Sigmoid colon (tissue), 7 donors: ENCODE data around the gene SIK3. TPM values are rescaled to one million over a fixed set of nuclear protein-coding genes. Genes with fewer than 3 reads are reported as not detected.

Source experiments
- DNase-seq: peaks from one replicate; pipeline ENCODE4 v3.0.0-alpha.2; 2019
- H3K27ac ChIP-seq, 4 donors: fragments of 200-600 bp; sonication (generic); one replicate each; pipeline ENCODE4 v1.5.1; 2016 to 2019; ENCODE audit warnings: mild to moderate bottlenecking in 1 of 4
- H3K27me3 ChIP-seq, 3 donors: fragments of 200-600 bp; sonication (generic); one replicate each; pipeline ENCODE4 v1.5.1; 2019; ENCODE audit warnings: mild to moderate bottlenecking in 1 of 3
- H3K36me3 ChIP-seq, 4 donors: fragments of 200-600 bp; sonication (generic); one replicate each; pipeline ENCODE4 v1.5.1; 2016 to 2019
- H3K4me1 ChIP-seq, 4 donors: fragments of 200-600 bp; sonication (generic); one replicate each; pipeline ENCODE4 v1.5.1; 2017 to 2019
- H3K4me3 ChIP-seq, 4 donors: fragments of 200-600 bp; sonication (generic); one replicate each; pipeline ENCODE4 v1.5.1; 2017 to 2019; ENCODE audit warnings: mild to moderate bottlenecking in 2 of 4, moderate library complexity in 1 of 4
- H3K9me3 ChIP-seq, 4 donors: fragments of 200-600 bp in 3 of 4; sonication (generic) in 3 of 4; one replicate each; pipeline versions ENCODE4 v1.5.1 to v1.6.1; 2013 to 2019
- CTCF ChIP-seq, 4 experiments: fragments of 450-650 bp in 3 of 4; fragments of 200-600 bp in 1 of 4; IDR thresholded peaks; one replicate each; pipeline ENCODE4 v1.5.1; 2016 to 2019; ENCODE audit warnings: antibody characterized with exemption in 4 of 4, mild to moderate bottlenecking in 3 of 4, moderate library complexity in 2 of 4
- EP300 ChIP-seq, 4 donors: sonication (generic); formaldehyde crosslinking; IDR thresholded peaks; one replicate each; pipeline ENCODE4 v1.6.1; 2017; ENCODE audit warnings: antibody characterized with exemption in 4 of 4
- POLR2A ChIP-seq, 2 donors: fragments of 450-650 bp; IDR thresholded peaks; one replicate each; pipeline ENCODE4 v1.6.1; 2016; ENCODE audit warnings: antibody characterized with exemption in 2 of 2, mild to moderate bottlenecking in 2 of 2, moderate library complexity in 2 of 2
- POLR2AphosphoS5 ChIP-seq, 4 donors: sonication (generic); formaldehyde crosslinking; IDR thresholded peaks; one replicate each; pipeline ENCODE4 v1.6.1; 2017; ENCODE audit warnings: antibody characterized with exemption in 4 of 4
- WGBS, 2 donors: extraction: QIAGEN DNeasy Blood & Tissue Kit; methylation state at CpG; one replicate each; pipeline ENCODE4 v1.1.7; 2013; 5-methylcytosine and 5-hydroxymethylcytosine counted together
- intact Hi-C: fragments of 100-400 bp; cut with DNase I; formaldehyde crosslinking; loops from one replicate; pipeline ENCODE4 v1.15.1; 2023
- polyA plus RNA-seq, 3 donors: library from polyadenylated mRNA; stranded (reverse); fragments of 200-250 nt; gene quantifications; one replicate each; pipeline ENCODE4 v1.2.3, GENCODE V29; 2013
- total RNA-seq, 4 donors: library from RNA; depleted of rRNA; stranded (reverse); fragments of >200 nt; gene quantifications; one replicate each; pipeline ENCODE4 v1.1.0, GENCODE V29; 2016
- donor health status: healthy with polysubstance abuse.
- donor health status: Bipolar disorder and iron deficiency.
- donor health status: healthy.

The SIK3 gene
- total and polyA plus RNA-seq, 7 donors = 5.5 to 53.2 (median 35.3) TPM

- H3K9me3 ChIP-seq = no peaks in the 10 kb centered on the region
- peak; percentile 10 for DNase-seq
- no peaks in the 10 kb centered on the region for H3K27me3 ChIP-seq
- H3K27ac ChIP-seq = no peak overlapping the region
- 92 to 98% methylated on average over 1 of the region's 1 CpG for WGBS, 2 donors
- no peak overlapping the region for H3K4me3 ChIP-seq
- intact Hi-C loops = no loop called here
- TF ChIP-seq POLR2A (IDR thresholded peaks at IDR 0.05) (no peak), EP300 (IDR thresholded peaks at IDR 0.05) (no peak), CTCF (IDR thresholded peaks at IDR 0.05) (no peak), POLR2AphosphoS5 (IDR thresholded peaks at IDR 0.05) (no peak)
- no peaks in the 10 kb centered on the region for H3K4me1 ChIP-seq
- H3K36me3 ChIP-seq = no peaks in the 10 kb centered on the region
Measured at GRCh38 chr11:116813170-116813569, 285.1 kb downstream of the SIK3 start.

- no peaks in the 10 kb centered on the region for H3K27me3 ChIP-seq
- H3K27ac ChIP-seq = no peak overlapping the region
- no peak overlapping the region for H3K4me3 ChIP-seq
- 86 to 100% methylated on average over 4 of the region's 4 CpGs for WGBS, 2 donors
- no peak for TF ChIP-seq POLR2A (IDR thresholded peaks at IDR 0.05)
- TF ChIP-seq POLR2AphosphoS5 (IDR thresholded peaks at IDR 0.05) = no peak
- TF ChIP-seq EP300 (IDR thresholded peaks at IDR 0.05) = no peak
- no peak for TF ChIP-seq CTCF (IDR thresholded peaks at IDR 0.05)
- no peaks in the 10 kb centered on the region for H3K4me1 ChIP-seq
- H3K36me3 ChIP-seq = no peaks in the 10 kb centered on the region
- no peak for DNase-seq
- intact Hi-C loops = no loop called here
- H3K9me3 ChIP-seq = no peaks in the 10 kb centered on the region
Measured at GRCh38 chr11:116812109-116812508, 286.1 kb downstream of the SIK3 start.

GRCh38 chr11:116811194-116811593 is 287.0 kb downstream of the SIK3 start:
- Histone ChIP-seq H3K27ac (no peak overlapping the region), H3K4me1 (no peaks in the 10 kb centered on the region), H3K4me3 (no peak overlapping the region), H3K36me3 (no peaks in the 10 kb centered on the region), H3K9me3 (no peaks in the 10 kb centered on the region), H3K27me3 (no peaks in the 10 kb centered on the region)
- TF ChIP-seq POLR2AphosphoS5 (IDR thresholded peaks at IDR 0.05) (no peak), CTCF (IDR thresholded peaks at IDR 0.05) (no peak), EP300 (IDR thresholded peaks at IDR 0.05) (no peak), POLR2A (IDR thresholded peaks at IDR 0.05) (no peak)
- intact Hi-C loops = no loop called here
- DNase-seq = no peak
- WGBS, 2 donors = 83 to 87% methylated on average over 3 of the region's 3 CpGs

GRCh38 chr11:116808262-116809175 is 289.7 kb downstream of the SIK3 start:
- TF ChIP-seq EP300 (IDR thresholded peaks at IDR 0.05) (no peak), POLR2AphosphoS5 (IDR thresholded peaks at IDR 0.05) (no peak), POLR2A (IDR thresholded peaks at IDR 0.05) (no peak), CTCF (IDR thresholded peaks at IDR 0.05) (no peak)
- intact Hi-C loops = no loop called here
- Histone ChIP-seq H3K4me3 (no peak overlapping the region), H3K4me1 (no peaks in the 10 kb centered on the region), H3K36me3 (no peaks in the 10 kb centered on the region), H3K27ac (no peak overlapping the region), H3K9me3 (no peaks in the 10 kb centered on the region), H3K27me3 (no peaks in the 10 kb centered on the region)
- WGBS, 2 donors = 23 to 71% methylated on average over 14 of the region's 14 CpGs
- DNase-seq = peak; percentile 30
